H9 (cell line): Measurements from ENCODE around the gene SMNDC1. TPM values are rescaled to one million over a fixed set of nuclear protein-coding genes. Genes with fewer than 3 reads are reported as not detected.
A peak's percentile ranks its signal among the peaks of the same experiment; 100 is the strongest.

ENCODE experiments used
- DNase-seq: peaks from one replicate; pipeline ENCODE4 v3.0.0-alpha.2; 2017
- H2AFZ ChIP-seq: one replicate; pipeline ENCODE4 v1.6.1; 2013; ENCODE audit warnings: mild to moderate bottlenecking, low read length, control low read depth, moderate library complexity
- H2AK5ac ChIP-seq: 2 replicates; pipeline ENCODE4 v1.6.1; 2013; ENCODE audit warnings: low read length, control low read depth, mixed read lengths; ENCODE audit not compliant: insufficient read length
- H2BK120ac ChIP-seq: one replicate; pipeline ENCODE4 v1.6.1; 2013; ENCODE audit warnings: low read depth, mild to moderate bottlenecking, low read length, control low read depth, inconsistent platforms; ENCODE audit not compliant: poor library complexity, severe bottlenecking
- H2BK12ac ChIP-seq: 2 replicates; pipeline ENCODE4 v1.6.1; 2013; ENCODE audit warnings: low read length, control low read depth, mixed read lengths, low read depth; ENCODE audit not compliant: insufficient read length
- H2BK15ac ChIP-seq: 2 replicates; pipeline ENCODE4 v1.6.1; 2013; ENCODE audit warnings: low read depth, low read length, control low read depth
- H2BK20ac ChIP-seq: one replicate; pipeline ENCODE4 v1.6.1; 2013; ENCODE audit warnings: low read depth, mild to moderate bottlenecking, low read length, control low read depth, inconsistent platforms; ENCODE audit not compliant: poor library complexity, severe bottlenecking
- H2BK5ac ChIP-seq: 2 replicates; pipeline ENCODE4 v1.6.1; 2013; ENCODE audit warnings: low read length, control low read depth, mixed read lengths; ENCODE audit not compliant: insufficient read length
- H3K14ac ChIP-seq: 2 replicates; pipeline ENCODE4 v1.6.1; 2013; ENCODE audit warnings: low read length, control low read depth; ENCODE audit not compliant: insufficient read depth
- H3K18ac ChIP-seq: 2 replicates; pipeline ENCODE4 v1.6.1; 2013; ENCODE audit warnings: low read depth, mild to moderate bottlenecking, mixed read lengths, low read length, control low read depth; ENCODE audit not compliant: insufficient read length
- H3K23ac ChIP-seq: 2 replicates; pipeline ENCODE4 v1.6.1; 2013; ENCODE audit warnings: low read length, control low read depth, mixed read lengths, low read depth; ENCODE audit not compliant: insufficient read length
- H3K23me2 ChIP-seq: 2 replicates; pipeline ENCODE4 v1.6.1; 2013; ENCODE audit warnings: low read depth, mild to moderate bottlenecking, mixed read lengths, low read length, control low read depth; ENCODE audit not compliant: insufficient read length, poor library complexity, severe bottlenecking
- H3K27ac ChIP-seq: 2 replicates; pipeline ENCODE4 v1.5.1; 2013; ENCODE audit warnings: low read length, control low read depth, mixed read lengths, low read depth; ENCODE audit not compliant: insufficient read length
- H3K27me3 ChIP-seq: 2 replicates; pipeline ENCODE4 v1.6.1; 2013; ENCODE audit warnings: low read length, control low read depth, inconsistent platforms; ENCODE audit not compliant: insufficient read depth
- H3K4ac ChIP-seq: 2 replicates; pipeline ENCODE4 v1.6.1; 2013; ENCODE audit warnings: low read depth, mild to moderate bottlenecking, control low read depth, inconsistent platforms, low read length, moderate library complexity
- H3K4me1 ChIP-seq: 2 replicates; pipeline ENCODE4 v1.6.1; 2013; ENCODE audit warnings: low read length, control low read depth, inconsistent platforms; ENCODE audit not compliant: insufficient read depth
- H3K4me2 ChIP-seq: 2 replicates; pipeline ENCODE4 v1.6.1; 2013; ENCODE audit warnings: low read length, control low read depth, mixed read lengths; ENCODE audit not compliant: insufficient read length, insufficient read depth
- H3K56ac ChIP-seq: 2 replicates; pipeline ENCODE4 v1.6.1; 2013; ENCODE audit warnings: low read depth, mild to moderate bottlenecking, mixed read lengths, low read length, control low read depth; ENCODE audit not compliant: insufficient read length
- H3K79me1 ChIP-seq: 2 replicates; pipeline ENCODE4 v1.6.1; 2013; ENCODE audit warnings: low read depth, mild to moderate bottlenecking, moderate library complexity, low read length, control low read depth, inconsistent platforms; ENCODE audit not compliant: insufficient read depth, poor library complexity, severe bottlenecking
- H3K79me2 ChIP-seq: 2 replicates; pipeline ENCODE4 v1.6.1; 2013; ENCODE audit warnings: low read length, control low read depth, inconsistent platforms; ENCODE audit not compliant: insufficient read depth
- H3K9ac ChIP-seq: 2 replicates; pipeline ENCODE4 v1.6.1; 2013; ENCODE audit warnings: low read length, control low read depth, mixed read lengths; ENCODE audit not compliant: insufficient read length; ENCODE audit errors: extremely low read depth
- H3K9me3 ChIP-seq: one replicate; pipeline ENCODE4 v1.6.1; 2013; ENCODE audit warnings: low read depth, low read length, inconsistent platforms; ENCODE audit not compliant: control insufficient read depth
- H3T11ph ChIP-seq: one replicate; pipeline ENCODE4 v1.6.1; 2013; ENCODE audit warnings: mild to moderate bottlenecking, low read length, control low read depth, inconsistent platforms
- H4K20me1 ChIP-seq: one replicate; pipeline ENCODE4 v1.6.1; 2013; ENCODE audit not compliant: control insufficient read depth, insufficient read length, insufficient read depth
- H4K5ac ChIP-seq: 2 replicates; pipeline ENCODE4 v1.6.1; 2013; ENCODE audit warnings: low read depth, mild to moderate bottlenecking, mixed read lengths, low read length, control low read depth; ENCODE audit not compliant: insufficient read length
- H4K8ac ChIP-seq: replicated peaks from 2 replicates; pipeline ENCODE4 v1.6.1; 2013; ENCODE audit warnings: low read length, control low read depth, mixed read lengths, low read depth; ENCODE audit not compliant: insufficient read length
- H4K91ac ChIP-seq: 2 replicates; pipeline ENCODE4 v1.6.1; 2013; ENCODE audit warnings: low read depth, mild to moderate bottlenecking, moderate library complexity, mixed read lengths, low read length, control low read depth; ENCODE audit not compliant: insufficient read length
- H3K27ac Mint-ChIP-seq, 3 experiments: 2 replicates in 2 of 3; 3 replicates in 1 of 3; pipeline ENCODE4 v1.8.0; 2020 to 2021; ENCODE audit warnings: mixed read lengths in 3 of 3, mild to moderate bottlenecking in 1 of 3, moderate library complexity in 1 of 3
- H3K27me3 Mint-ChIP-seq: 2 replicates; pipeline ENCODE4 v1.8.0; 2021; ENCODE audit warnings: low read depth, mild to moderate bottlenecking, moderate library complexity, mixed read lengths
- H3K36me3 Mint-ChIP-seq, 3 experiments: 2 replicates in 2 of 3; 3 replicates in 1 of 3; pipeline ENCODE4 v1.8.0; 2020 to 2021; ENCODE audit warnings: low read depth in 3 of 3, mixed read lengths in 3 of 3; ENCODE audit not compliant: insufficient read depth in 1 of 3
- H3K4me1 Mint-ChIP-seq, 2 experiments: 2 replicates each; pipeline ENCODE4 v1.8.0; 2020; ENCODE audit warnings: mixed read lengths in 2 of 2
- H3K4me3 Mint-ChIP-seq, 2 experiments: 2 replicates in 1 of 2; 3 replicates in 1 of 2; pipeline ENCODE4 v1.8.0; 2020 to 2021; ENCODE audit warnings: mild to moderate bottlenecking in 2 of 2, mixed read lengths in 2 of 2, moderate library complexity in 1 of 2
- H3K9me3 Mint-ChIP-seq, 2 experiments: 2 replicates in 1 of 2; 3 replicates in 1 of 2; pipeline ENCODE4 v1.8.0; 2020; ENCODE audit warnings: mild to moderate bottlenecking in 2 of 2, mixed read lengths in 2 of 2, moderate library complexity in 1 of 2
- CTCF ChIP-seq: fragments of 200-600 bp; sonication (generic); conservative IDR thresholded peaks from 3 replicates; pipeline ENCODE4 v1.8.0; 2021; ENCODE audit warnings: antibody characterized with exemption, mild to moderate bottlenecking
- WGBS: extraction: QIAGEN DNeasy Blood & Tissue Kit; methylation state at CpG from one replicate; pipeline ENCODE4 v1.1.7; 2013; ENCODE audit warnings: missing lambda C conversion rate, low lambda C conversion rate, mixed read lengths; ENCODE audit not compliant: insufficient read length; ENCODE audit errors: extremely low coverage; 5-methylcytosine and 5-hydroxymethylcytosine counted together
- total RNA-seq: library from RNA; stranded (reverse); gene quantifications from 2 replicates; pipeline ENCODE4 v1.2.1, GENCODE V29; 2021

Gene SMNDC1
- total RNA-seq, 1 experiment from 2014 or later, result 55.7 TPM

DNA sequence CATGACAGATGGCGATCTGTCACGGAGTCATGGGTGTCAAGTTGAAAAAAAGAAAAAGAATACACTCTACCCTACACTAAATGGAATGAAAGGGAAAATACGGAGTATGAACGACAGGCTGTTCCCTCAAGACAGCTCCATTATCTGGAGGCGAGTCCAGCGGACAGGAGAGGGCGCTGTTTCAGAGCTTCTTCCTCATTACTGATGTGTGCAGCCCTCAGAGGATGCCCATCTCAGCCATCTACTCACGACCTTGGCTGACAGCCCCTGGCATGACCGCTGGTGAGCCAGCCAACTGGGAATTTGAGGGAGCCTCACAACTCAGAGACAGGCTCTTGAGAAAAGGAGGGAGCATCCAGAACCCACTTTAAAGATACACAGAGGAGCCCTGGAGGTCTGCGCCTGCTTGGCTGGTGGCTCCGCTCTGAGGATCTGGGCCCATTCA lies 49.6 kb upstream of the SMNDC1 start:
- Histone ChIP-seq H2AK5ac (no peak overlapping the region), H3T11ph (no peak overlapping the region), H3K9ac (no peak overlapping the region), H3K23ac (no peak overlapping the region), H3K79me1 (no peaks in the 10 kb centered on the region), H2AFZ (no peak overlapping the region), H3K4me1 (peaks cover 14% of the 10 kb centered on the region), H2BK5ac (no peak overlapping the region), H3K79me2 (no peaks in the 10 kb centered on the region), H3K4ac (no peak overlapping the region), H3K4me2 (peak overlapping the region; percentile 38), H2BK12ac (no peak overlapping the region), H3K27me3 (no peaks in the 10 kb centered on the region), H4K20me1 (no peaks in the 10 kb centered on the region), H3K18ac (no peak overlapping the region), H4K8ac (no peak overlapping the region), H2BK120ac (no peak overlapping the region), H3K56ac (no peak overlapping the region), H3K27ac (no peak overlapping the region), H4K5ac (no peak overlapping the region), H3K14ac (no peak overlapping the region), H2BK15ac (no peak overlapping the region), H3K9me3 (no peaks in the 10 kb centered on the region), H4K91ac (no peak overlapping the region), H3K23me2 (no peaks in the 10 kb centered on the region), H2BK20ac (no peak overlapping the region)
- DNase-seq, result peak; percentile 84
- Mint-ChIP-seq H3K4me1 (peaks cover 33 to 38% of the 10 kb centered on the region in 2 experiments), H3K27me3 (no peaks in the 10 kb centered on the region; the same call in none of the 2 replicates), H3K27ac (no peak overlapping the region), H3K4me3 (peak overlapping the region in 1 of 2 experiments; percentile 28; a peak in 1 of 5 replicates), H3K36me3 (no peaks in the 10 kb centered on the region; a peak in 1 of 7 replicates), H3K9me3 (no peaks in the 10 kb centered on the region; a peak in 2 of 5 replicates)
- WGBS, result no CpG with 5 or more reads among the region's 11 CpGs
- peak; percentile 87 for TF ChIP-seq CTCF
